HUDEP-2 (cell line): ENCODE results near the gene FKBP10.
A peak's percentile ranks its signal among the peaks of the same experiment; 100 is the strongest.
"Not testable (repeated sequence)": the region's sequence is repeated elsewhere in the genome, so short reads cannot be mapped to it uniquely, and the experiment has no call there.

Experiments
- DNase-seq, 76 experiments: peaks; one replicate each; lab custom pipeline; 2025; ENCODE audit not compliant: unreplicated experiment in 76 of 76; lab: John Stamatoyannopoulos, UW

Gene FKBP10

DNA sequence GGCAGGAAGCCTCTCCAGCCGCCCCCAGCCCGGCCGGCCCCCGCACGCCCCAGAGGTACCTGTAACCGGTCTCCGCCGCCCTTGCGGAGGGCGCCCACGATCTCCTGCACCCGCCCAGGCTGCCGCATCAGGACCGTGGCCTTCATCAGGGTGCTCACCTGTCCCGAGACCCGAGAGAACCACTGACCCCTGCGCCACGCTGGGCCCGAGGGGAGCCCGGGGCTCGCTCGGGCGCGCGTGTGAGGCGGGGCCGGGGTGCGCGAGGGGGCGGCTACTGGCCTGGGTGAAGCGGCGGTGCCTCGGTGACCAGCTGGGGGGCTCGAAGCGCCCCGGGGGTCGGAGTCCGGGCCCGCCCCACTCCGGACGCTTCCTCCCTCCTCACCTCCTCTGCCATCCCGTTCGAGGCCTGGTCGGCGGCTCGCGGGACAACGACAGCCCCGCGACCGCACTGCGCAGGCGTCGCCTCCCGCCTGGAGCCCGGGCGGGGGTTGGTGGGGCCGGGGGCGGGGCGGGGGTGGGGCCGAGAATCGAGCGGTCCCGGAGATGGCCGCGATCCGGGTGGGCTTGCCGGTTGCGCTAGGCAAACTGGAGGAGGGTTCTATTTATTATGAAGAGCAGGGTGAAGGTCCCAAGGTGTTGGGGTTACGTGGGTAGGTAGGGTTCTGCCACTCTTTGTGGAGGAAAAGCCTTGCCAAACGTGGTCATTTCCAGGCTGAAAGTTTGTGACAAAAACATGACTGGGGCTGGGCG lies 23.2 kb downstream of the FKBP10 start, which contains the start of gene NT5C3B:
NT5C3B (minus strand) TSS at position 433 of the 750 bp plus-strand sequence; CDS start at position 394, 39 bp downstream.
- peak in 4 of 76 experiments; percentile 8 to 15 (median 13) for DNase-seq

- DNase-seq, result no peak
Observed at GRCh38 chr17:41836550-41837196, 23.9 kb downstream of the FKBP10 start.

DNA sequence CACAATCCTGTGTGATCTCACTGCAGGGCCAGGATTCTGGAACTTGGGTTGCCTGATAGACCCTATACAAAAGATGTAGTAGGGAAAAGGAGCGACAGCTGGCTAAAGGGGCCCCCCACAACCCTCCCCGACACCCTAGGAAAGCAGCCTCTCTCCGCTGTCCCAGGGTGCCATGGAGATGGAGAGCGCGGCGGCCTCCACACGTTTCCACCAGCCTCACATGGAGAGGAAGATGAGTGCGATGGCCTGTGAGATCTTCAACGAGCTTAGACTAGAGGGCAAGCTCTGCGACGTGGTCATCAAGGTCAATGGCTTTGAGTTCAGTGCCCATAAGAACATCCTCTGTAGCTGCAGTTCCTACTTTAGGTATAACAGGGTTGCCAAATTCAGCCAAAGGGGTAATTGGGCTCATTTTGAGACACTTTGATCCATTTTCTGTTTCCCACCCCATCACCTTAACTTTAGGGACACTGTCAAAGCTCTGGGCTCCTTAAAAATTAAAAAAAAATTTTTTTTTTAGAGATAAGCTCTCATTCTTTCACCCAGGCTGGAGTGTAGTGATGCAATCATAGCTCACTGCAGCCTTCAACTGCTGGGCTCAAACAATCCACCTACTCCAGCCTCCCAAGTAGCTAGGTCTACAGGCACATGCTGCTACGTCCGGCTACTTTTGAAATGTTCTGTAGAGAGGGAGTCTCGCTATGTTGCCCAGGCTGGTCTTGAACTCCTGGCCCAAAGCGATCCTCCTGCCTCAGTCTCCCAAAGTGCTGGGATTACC lies 25.1 kb downstream of the FKBP10 start, which contains the start of gene KLHL10:
KLHL10 (plus strand) TSS at position 65 of the 778 bp plus-strand sequence; CDS start at position 173, 108 bp downstream.
- DNase-seq, result no peak

GRCh38 chr17:41839448-41839847 lies 26.6 kb downstream of the FKBP10 start:
- not testable (repeated sequence) for DNase-seq

GRCh38 chr17:41840781-41841180 lies 28.0 kb downstream of the FKBP10 start:
- DNase-seq, result not testable (repeated sequence)

DNA sequence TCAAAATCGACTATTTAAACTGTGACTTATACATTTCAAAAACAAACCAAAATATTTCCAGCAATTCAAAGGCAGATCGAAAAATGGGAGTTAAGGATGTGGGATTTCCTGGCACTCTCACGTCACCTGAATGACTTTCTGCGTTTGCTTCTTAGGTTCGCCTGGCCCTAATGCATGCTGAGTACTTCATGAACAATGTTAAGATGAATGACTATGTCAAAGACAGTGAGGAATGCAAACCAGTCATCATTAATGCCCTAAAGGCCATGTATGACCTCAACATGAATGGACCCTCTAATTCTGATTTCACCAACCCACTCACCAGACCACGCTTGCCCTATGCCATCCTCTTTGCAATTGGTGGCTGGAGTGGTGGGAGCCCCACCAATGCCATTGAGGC lies 32.2 kb downstream of the FKBP10 start:
- DNase-seq, result no peak

DNA sequence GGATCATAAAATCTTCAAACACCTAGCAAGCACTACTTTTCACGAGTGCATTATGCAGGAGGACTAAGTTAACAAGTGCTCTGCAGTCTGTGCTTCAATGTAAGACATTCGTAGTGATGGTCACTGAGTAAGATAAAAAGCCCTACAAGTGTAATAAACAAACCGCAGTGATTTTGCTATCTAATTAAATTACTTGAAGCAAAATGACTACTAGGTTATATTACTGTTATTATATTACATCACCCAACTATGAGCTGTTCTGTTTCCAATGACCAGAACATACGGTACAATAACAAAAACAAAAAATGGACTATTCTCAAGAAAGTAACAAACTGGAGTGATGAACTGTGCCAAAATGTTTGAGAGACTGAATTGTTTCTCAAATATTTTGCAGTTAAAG lies 36.0 kb downstream of the FKBP10 start:
- DNase-seq, result no peak

- no peak for DNase-seq
Observed at GRCh38 chr17:41849251-41849990, 36.6 kb downstream of the FKBP10 start.

DNA sequence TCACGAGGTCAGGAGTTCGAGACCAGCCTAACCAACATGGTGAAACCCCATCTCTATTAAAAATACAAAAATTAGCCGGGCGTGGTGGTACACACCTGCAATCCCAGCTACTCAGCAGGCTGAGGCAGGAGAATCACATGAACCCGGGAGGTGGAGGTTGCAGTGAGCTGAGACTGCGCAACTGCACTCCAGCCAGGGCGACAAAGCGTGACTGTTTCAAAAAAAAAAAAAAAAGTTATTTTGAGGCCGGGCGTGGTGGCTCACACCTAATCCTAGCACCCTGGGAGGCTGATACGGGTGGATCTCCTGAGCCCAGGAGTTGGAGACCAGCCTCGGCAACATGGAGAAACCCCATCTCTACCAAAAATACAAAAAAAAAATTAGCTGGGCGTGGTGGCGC lies 38.6 kb downstream of the FKBP10 start:
- DNase-seq, result not testable (repeated sequence)

GRCh38 chr17:41860254-41860931 lies 47.6 kb downstream of the FKBP10 start:
- DNase-seq, result no peak

DNA sequence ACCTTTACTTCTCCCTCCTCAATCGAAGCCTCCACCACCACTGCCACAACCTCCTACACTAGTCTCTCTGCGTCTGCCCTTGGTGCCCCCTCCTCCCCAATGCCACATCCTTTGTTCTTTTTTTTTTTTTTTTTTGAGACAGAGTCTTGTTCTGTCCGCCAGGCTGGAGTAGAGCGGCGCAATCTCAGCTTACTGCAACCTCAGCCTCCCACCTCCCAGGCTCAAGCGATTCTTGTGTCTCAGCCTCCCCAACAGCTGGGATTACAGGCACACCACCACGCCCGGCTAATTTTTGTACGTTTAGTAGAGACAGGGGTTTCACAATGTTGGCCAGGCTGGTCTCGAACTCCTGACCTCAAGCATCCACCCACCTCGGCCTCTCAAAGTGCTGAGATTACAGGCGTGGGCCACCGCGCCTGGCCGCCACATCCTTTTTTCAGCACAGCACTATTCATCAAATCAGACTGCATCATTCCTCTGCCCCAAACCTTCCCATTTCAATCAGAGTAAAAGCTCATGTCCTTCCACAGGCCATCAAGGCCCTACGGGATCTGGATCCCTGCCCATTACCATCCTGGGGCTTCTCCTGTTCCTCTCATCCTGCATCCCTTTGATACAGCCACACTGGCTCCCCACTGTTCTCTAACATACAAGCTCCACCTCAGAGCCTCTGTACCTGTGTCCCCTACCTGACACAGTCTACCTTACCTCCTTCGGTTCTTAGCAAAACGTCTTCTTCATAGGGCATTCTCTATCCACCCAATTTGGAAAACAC lies 50.5 kb downstream of the FKBP10 start:
- DNase-seq, result no peak

- peak in 1 of 76 experiments; percentile 27 for DNase-seq
Observed at GRCh38 chr17:41864498-41864835, 51.7 kb downstream of the FKBP10 start.

GRCh38 chr17:41864836-41865595 lies 52.2 kb downstream of the FKBP10 start, which contains the start of gene KLHL11:
KLHL11 (minus strand) TSS chr17:41865423; CDS start chr17:41865370, 53 bp downstream.
- peak in 74 of 76 experiments; percentile 15 to 91 (median 76) for DNase-seq

GRCh38 chr17:41865596-41865893 lies 52.7 kb downstream of the FKBP10 start:
- DNase-seq, result peak in 1 of 76 experiments; percentile 27

- DNase-seq, result no peak
Observed at GRCh38 chr17:41868568-41868967, 55.8 kb downstream of the FKBP10 start.

DNA sequence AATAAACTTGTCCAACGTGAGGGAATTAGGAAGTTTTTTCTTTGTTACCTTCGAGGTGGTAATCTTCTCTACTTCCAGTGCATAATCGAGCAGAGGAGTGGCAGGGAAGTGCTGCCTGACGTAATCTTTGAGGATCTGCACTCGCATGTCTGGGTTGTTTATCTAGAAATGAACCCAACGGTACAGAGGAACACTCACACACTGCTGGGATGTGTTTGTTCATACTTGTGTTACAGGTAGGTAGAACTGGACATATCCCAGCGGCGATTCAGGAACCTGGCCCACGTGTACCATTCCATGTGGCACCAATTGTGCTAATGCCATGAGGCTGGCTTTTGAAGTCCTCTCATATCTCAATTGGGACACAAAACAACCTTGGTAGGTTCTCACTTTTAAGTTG lies 56.6 kb downstream of the FKBP10 start:
- peak in 1 of 76 experiments; percentile 8 for DNase-seq

- DNase-seq, result no peak
Observed at GRCh38 chr17:41870097-41870496, 57.3 kb downstream of the FKBP10 start.

DNA sequence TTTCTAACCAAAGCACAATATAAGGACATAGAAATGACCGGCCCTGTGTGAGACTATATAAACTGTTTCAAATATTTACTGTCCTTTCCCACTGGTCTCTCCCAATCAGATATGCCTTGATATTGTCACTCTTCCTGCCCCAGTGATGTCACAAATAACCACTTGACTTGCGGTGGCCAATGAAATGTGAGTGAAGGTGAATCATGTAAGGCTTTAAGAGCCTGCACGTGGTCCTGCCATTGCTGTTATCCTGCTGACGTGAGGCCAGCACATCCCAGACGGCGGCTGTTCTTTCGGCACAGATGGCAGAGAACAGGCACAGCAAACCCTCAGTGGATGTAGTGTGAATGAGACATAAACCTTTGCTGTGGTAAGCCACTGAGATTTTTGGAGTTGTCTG lies 57.8 kb downstream of the FKBP10 start:
- DNase-seq, result no peak

GRCh38 chr17:41871789-41872188 lies 59.0 kb downstream of the FKBP10 start:
- DNase-seq, result no peak
